22Rv1 (cell line): ENCODE measurements around the gene LASP1NB.

Experiments used
- CTCF ChIP-seq: fragments of 450-650 bp; IDR thresholded peaks from 2 replicates; pipeline ENCODE4 v1.5.1; 2017; ENCODE audit warnings: mild to moderate bottlenecking
- ZFX ChIP-seq: fragments of 450-650 bp; IDR thresholded peaks from 2 replicates; pipeline ENCODE4 v1.6.1; 2017; ENCODE audit warnings: antibody characterized with exemption, borderline replicate concordance

- TF ChIP-seq CTCF (no peak), ZFX (no peak)
Observed at GRCh38 chr17:38905375-38905774, 20.0 kb upstream of the LASP1NB start.
